GM21717 (cell line): Measurements from ENCODE around the gene NTNG2.

ENCODE experiments used
- ATAC-seq: cut with Tn5 transposase; IDR thresholded peaks from one replicate; pipeline ENCODE4 v1.9.1; 2021; ENCODE audit warnings: mild to moderate bottlenecking, moderate library complexity; ENCODE audit not compliant: unreplicated experiment

NTNG2 gene

DNA sequence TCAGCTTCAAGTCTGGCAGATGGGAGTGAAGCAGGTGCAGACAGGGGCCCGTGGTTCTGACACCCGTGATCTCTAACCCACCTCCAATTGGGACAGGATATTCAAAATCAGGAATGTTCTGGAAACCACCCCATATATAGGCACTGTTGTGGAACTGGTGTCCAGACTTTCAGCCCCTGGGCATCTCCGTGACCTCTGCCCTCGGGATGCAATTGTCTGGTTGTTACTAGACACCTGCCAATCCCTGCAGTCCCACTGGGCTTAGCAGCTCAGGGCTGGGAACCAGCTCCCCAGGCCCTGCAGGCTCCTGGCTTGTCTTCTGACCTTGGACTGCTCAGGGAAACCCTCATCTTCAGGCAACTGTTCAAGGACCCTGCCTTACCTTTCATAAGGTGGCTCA is 38.8 kb downstream of the NTNG2 start:
- ATAC-seq = no peak

DNA sequence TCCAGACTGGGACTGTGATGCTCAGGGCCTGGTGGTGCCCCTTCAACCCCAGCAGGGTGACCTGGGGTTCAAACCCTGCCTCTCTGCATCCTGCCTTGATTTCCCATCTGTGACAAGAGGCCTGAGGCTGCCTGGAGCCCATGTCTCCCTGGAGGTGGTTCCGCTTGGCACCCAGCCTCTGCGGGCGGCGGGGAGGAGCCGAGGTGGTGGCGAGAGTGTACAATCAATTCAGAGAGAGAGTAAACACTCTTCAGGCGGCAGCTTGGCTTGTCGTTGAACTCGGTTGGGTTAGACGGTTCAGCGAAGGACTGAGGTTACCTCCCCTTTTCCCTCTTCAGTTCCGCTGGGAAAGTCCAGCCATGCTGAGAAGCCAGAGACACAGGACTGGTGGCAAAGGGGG is 39.3 kb downstream of the NTNG2 start:
- ATAC-seq = no peak

DNA sequence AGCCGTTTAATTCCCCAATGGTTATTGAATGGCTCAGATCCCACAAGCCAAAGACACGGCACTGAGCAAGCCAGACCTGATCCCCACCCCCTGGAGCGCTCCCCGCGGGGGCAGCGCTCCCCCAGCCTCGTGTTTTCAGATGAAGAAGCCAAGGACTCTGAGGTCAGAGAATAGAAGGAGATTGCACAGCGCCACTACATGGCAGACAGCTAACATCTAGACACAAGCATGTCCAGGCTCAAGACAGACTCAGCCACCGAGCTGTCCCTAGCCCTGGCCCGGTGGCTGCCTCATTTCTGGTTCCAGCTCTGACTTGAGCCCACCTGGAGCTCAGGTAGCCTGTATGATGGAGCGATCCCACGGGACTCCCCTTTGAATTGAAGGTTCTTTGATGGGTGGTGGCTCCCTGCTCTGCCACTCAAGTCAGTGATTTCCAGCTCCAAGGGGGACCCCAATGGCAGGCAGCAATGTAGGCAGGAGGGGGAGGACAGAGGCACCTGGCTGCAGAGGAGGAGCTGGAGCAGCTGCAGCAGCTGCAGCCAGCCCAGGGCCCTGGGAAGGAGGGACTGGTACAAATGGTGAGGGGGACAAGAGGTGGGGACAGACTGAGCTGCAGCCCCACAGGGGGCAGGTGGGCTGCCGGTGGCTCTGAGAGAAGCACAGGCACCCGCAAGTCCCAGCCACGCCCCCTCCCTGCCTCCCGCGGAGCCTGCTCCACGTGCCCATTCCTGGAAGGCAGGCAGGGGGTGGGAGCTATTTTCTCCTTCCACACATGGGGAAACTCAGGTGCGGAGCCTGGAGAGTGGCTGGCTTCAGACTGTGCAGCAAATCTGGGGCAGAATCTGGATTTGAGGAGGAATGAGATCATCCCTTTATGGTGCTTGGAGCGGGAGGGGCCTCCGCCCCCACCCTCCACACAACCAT is 40.2 kb downstream of the NTNG2 start:
- no peak for ATAC-seq

- no peak for ATAC-seq
Observed at GRCh38 chr9:132204883-132205282, 43.0 kb downstream of the NTNG2 start.

GRCh38 chr9:132207215-132207614 is 45.4 kb downstream of the NTNG2 start:
- no peak for ATAC-seq

- ATAC-seq = no peak
Observed at GRCh38 chr9:132207839-132208615, 46.2 kb downstream of the NTNG2 start.

- no peak for ATAC-seq
Observed at GRCh38 chr9:132209228-132209627, 47.4 kb downstream of the NTNG2 start.

- ATAC-seq = no peak
Observed at GRCh38 chr9:132210472-132211145, 48.8 kb downstream of the NTNG2 start.

DNA sequence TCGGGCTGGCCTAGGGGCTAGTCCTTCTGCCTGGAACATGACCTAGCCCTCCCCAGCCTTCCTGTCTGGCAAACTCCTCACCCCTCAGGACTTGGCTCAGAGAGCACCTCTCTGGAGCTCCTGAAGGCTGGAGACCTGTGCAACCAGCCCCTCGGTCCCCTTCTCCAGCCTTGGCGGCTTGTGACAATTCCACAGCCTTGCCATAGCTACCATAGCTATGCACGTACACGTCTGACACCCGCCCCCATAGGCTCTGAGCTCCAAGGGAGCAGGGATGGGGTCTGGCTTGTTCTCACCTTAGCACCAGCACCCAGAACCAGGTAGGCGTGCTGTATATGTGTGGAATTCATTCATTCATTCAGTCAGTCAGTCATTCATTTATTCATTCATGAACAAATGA is 49.7 kb downstream of the NTNG2 start:
- ATAC-seq = no peak

DNA sequence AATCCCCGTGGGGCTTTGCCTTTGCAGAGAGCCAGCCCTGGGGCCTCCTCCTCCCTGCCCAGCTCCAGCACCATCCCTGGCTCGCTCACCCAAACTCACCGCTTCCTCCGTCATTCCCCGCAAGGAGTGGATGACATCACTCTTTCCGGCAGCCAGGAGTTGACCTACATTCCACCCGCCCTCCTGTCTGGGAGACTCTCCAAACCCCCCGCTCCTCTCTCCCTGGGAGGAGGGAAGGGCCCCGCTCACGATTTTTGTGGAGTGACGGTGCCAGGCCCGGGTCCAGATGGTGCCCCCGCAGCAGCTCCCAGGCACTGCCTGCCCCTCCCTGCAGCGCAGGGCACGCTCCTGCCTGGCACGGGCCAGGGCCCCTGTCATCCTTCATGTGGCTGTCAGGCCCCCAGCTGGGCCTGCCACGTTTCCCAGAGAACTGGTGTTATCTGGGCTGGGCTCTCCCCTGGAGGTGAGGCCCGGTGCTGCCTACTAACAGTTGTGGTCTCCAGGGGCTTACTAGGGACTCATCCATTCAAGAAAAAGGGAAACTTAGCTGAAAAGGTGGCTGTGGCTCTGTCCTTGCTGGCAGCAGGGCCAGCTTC is 52.3 kb downstream of the NTNG2 start:
- ATAC-seq = no peak

GRCh38 chr9:132216861-132217619 is 55.2 kb downstream of the NTNG2 start:
- no peak for ATAC-seq

- no peak for ATAC-seq
Observed at GRCh38 chr9:132218208-132218607, 56.4 kb downstream of the NTNG2 start.

DNA sequence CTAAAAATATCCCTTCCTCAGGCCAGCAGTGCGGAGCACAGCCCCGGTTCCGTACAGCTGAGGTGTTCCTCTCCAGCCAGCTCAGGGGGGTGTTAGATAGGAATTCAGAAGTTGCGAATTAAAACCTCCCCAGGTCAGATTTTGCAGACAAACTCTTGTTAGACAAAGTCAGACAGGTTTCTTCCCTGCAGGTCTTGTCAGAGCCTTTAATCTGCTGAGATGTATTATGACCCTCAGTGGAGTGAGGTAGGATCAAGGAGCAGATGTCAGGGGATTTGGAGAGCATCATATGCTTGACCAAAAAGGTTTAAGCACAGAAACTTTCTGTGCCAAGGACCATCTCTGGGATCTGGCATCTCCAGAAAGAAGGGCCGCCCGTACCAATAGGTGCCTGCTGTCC is 60.1 kb downstream of the NTNG2 start:
- no peak for ATAC-seq

DNA sequence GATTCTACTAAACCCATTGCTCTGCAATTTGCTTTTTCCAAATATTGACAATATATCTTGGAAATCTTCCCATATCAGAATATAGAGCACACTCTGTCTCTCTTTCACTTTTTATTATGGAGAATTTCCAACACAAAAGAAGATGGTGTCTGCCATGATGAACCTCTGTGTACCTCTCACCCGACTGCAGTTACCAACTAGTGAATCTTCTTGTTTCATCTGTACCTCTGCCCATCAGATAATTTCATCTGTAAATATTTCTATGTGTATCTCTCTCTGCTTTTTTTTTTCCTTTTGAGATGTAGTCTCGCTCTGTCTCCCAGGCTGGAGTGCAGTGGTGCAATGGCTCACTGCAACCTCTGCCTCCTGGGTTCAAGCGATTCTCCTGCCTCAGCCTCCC is 62.8 kb downstream of the NTNG2 start:
- no peak for ATAC-seq

GRCh38 chr9:132226571-132227430 is 64.9 kb downstream of the NTNG2 start:
- no peak for ATAC-seq

DNA sequence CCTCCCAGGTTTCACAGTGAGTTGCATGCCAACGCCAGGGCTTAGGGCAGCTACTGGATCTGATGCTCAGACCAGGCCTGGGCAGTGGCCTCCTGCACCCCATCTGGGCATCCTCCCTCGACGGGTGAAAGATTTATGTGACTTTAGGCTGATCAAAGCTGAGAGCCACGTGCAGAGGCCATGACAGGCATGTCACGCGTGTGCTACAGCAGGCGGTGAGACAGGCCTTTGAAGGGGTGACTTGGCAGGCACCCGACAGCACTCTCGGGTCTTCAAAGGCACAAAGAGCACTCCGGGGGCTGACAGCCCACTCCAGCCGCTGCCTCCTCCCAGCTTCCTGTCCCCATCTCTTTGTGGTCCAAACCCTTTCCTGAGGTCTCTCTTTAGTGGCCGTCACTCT is 66.2 kb downstream of the NTNG2 start:
- no peak for ATAC-seq

- ATAC-seq = no peak
Observed at GRCh38 chr9:132230605-132231004, 68.7 kb downstream of the NTNG2 start.

DNA sequence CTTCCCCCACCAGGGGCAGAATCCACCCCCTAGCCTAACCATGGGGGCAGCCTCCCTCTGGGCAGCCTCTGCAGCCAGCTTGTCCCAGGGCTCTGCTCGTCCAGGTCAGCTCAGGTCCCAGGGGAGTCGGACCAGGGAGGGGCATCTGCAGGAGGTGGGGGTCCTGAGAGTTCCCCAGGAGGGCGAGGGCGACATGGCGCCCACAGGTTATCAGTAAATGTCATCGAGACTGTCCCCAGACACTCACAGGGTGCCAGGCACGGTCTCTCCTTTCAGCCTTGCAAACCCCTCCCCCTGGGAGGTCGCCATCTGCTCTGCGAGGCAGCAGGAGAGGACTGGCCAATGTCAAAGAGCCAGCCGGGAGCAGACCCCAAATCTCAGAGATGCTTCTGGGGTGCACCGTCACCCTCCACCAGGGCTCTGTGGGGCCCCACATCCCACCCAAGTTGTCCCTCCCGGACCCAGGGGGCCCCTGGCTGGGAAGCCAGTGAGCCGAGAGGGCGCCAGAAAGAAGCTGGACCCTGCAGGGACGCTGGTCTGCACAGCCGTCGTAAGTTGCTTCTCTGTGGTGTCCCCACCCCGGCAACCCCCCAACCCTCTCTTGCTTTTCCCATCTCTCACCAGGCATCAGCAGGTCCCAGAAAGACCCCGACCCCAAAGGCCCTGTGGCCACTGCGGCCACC is 69.3 kb downstream of the NTNG2 start:
- no peak for ATAC-seq

- ATAC-seq = no peak
Observed at GRCh38 chr9:132232522-132232921, 70.7 kb downstream of the NTNG2 start.
